Left renal pelvis (tissue), 4 donors: ENCODE results near the gene TUBA1B. TPM values are rescaled to one million over a fixed set of nuclear protein-coding genes. Genes with fewer than 3 reads are reported as not detected.
A peak's percentile ranks its signal among the peaks of the same experiment; 100 is the strongest.
"Not testable (repeated sequence)": the region's sequence is repeated elsewhere in the genome, so short reads cannot be mapped to it uniquely, and the experiment has no call there.

ENCODE experiments used
- DNase-seq, 4 donors: peaks; one replicate each; pipeline ENCODE4 v3.0.0-alpha.2; 2013; ENCODE audit warnings: low read depth in 4 of 4, low spot score in 3 of 4
- polyA plus RNA-seq, 4 donors: library from polyadenylated mRNA; unstranded; fragments of 120-200 nt; gene quantifications; one replicate each; pipeline ENCODE4 v1.2.1, GENCODE V29; 2013; ENCODE audit not compliant: insufficient read length in 4 of 4

The TUBA1B gene
- polyA plus RNA-seq: 1,000 to 10,000 TPM; 1,017 to 1,115 (median 1,046) TPM

GRCh38 chr12:49131051-49131893, at the start of gene TUBA1B:
TSS of gene TUBA1B (minus strand) at chr12:49131395. CDS start at chr12:49131300, 95 bp downstream.
- peak in 3 of 4 donors; percentile 76 to 82 (median 81) for DNase-seq

GRCh38 chr12:49174218-49174617, 43.0 kb upstream of the TUBA1B start:
- DNase-seq: no peak

GRCh38 chr12:49170924-49171323, 39.7 kb upstream of the TUBA1B start:
- no peak for DNase-seq

- no peak for DNase-seq
These were observed 33.9 kb upstream of the TUBA1B start for GRCh38 chr12:49165114-49165513.

- DNase-seq: not testable (repeated sequence)
These were observed 30.7 kb upstream of the TUBA1B start for GRCh38 chr12:49161901-49162300.

GRCh38 chr12:49161092-49161795, 30.0 kb upstream of the TUBA1B start:
- DNase-seq: no peak

- DNase-seq: no peak
These were observed 29.2 kb upstream of the TUBA1B start for GRCh38 chr12:49160399-49160798.

GRCh38 chr12:49154221-49154620, 23.0 kb upstream of the TUBA1B start:
- no peak for DNase-seq

- no peak for DNase-seq
These were observed 16.2 kb upstream of the TUBA1B start for GRCh38 chr12:49147384-49147783.

- no peak for DNase-seq
These were observed 15.2 kb upstream of the TUBA1B start for GRCh38 chr12:49146406-49146805.

- no peak for DNase-seq
These were observed 13.2 kb upstream of the TUBA1B start for GRCh38 chr12:49144384-49144783.

- no peak for DNase-seq
These were observed 7.8 kb upstream of the TUBA1B start for GRCh38 chr12:49138999-49139398.

- no peak for DNase-seq
These were observed 7.4 kb upstream of the TUBA1B start for GRCh38 chr12:49138587-49138986.

- DNase-seq: no peak
These were observed 6.3 kb upstream of the TUBA1B start for GRCh38 chr12:49137476-49137875.

GRCh38 chr12:49136997-49137396, 5.8 kb upstream of the TUBA1B start:
- DNase-seq: not testable (repeated sequence)

GRCh38 chr12:49133590-49133989, 2.4 kb upstream of the TUBA1B start:
- no peak for DNase-seq

GRCh38 chr12:49133014-49133413, 1.8 kb upstream of the TUBA1B start:
- no peak for DNase-seq

GRCh38 chr12:49131894-49132461, 783 bp upstream of the TUBA1B start:
- no peak for DNase-seq

GRCh38 chr12:49130151-49131050, 794 bp downstream of the TUBA1B start:
- DNase-seq: peak in 3 of 4 donors; percentile 80 to 87 (median 83)
